NCI-H146 (cell line): ENCODE data around the gene ZBTB9.
"Not testable (repeated sequence)": the region's sequence is repeated elsewhere in the genome, so short reads cannot be mapped to it uniquely, and the experiment has no call there.

ENCODE experiments used
- DNase-seq: peaks from one replicate; lab custom pipeline; 2025; lab: John Stamatoyannopoulos, UW

ZBTB9 gene

DNA sequence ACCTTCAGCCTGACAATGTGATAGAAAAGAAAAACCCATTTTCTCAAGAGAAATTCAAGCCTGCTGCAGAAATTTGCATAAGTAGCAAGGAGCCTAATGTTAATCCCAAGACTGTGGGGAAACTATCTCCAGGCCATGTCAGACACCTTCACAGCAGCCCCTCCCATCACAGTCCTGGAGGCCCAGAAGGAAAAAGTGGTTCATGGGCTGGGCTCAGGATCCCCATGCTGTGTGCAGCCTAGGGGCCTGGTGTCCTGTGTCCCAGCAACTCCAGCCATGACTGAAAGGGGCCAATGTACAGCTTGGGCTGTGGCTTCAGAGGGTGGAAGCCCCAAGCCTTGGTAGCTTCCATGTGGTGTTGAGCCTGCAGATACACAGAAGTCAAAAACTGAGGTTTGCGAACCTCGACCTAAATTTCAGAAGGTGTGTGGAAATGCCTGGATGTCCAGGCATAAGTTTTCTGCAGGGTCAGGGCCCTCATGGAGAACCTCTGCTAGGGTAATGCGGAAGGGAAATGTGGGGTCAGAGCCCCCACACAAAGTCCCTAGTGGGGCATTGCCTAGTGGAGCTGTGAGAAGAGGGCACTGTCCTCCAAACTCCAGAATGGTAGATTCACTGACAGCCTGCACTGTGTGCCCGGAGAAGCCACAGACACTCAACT, 11.8 kb downstream of the ZBTB9 start:
- no peak for DNase-seq

GRCh38 chr6:33467091-33467490, 12.7 kb downstream of the ZBTB9 start:
- no peak for DNase-seq

GRCh38 chr6:33469661-33470060, 15.3 kb downstream of the ZBTB9 start:
- no peak for DNase-seq

GRCh38 chr6:33477864-33478263, 23.5 kb downstream of the ZBTB9 start:
- DNase-seq = no peak

DNA sequence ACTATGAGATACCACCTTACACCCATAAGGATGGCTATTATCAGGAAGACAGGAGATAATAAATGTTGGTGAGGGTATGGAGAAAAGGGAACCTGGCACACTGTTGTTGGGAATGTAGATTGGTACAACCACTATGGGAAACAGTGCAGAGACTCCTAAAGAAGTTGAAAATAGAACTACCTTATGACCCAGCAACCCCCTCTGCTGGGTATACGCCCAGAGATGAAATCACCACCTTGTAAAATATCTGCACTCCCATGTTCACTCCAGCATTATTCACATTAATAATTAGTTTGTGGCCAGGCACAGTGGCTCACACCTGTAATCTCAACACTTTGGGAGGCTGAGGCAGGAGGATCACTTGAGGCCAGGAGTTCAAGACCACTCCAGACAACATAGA, 26.8 kb downstream of the ZBTB9 start:
- DNase-seq = no peak

- not testable (repeated sequence) for DNase-seq
These were observed 28.2 kb downstream of the ZBTB9 start for GRCh38 chr6:33482620-33483019.

DNA sequence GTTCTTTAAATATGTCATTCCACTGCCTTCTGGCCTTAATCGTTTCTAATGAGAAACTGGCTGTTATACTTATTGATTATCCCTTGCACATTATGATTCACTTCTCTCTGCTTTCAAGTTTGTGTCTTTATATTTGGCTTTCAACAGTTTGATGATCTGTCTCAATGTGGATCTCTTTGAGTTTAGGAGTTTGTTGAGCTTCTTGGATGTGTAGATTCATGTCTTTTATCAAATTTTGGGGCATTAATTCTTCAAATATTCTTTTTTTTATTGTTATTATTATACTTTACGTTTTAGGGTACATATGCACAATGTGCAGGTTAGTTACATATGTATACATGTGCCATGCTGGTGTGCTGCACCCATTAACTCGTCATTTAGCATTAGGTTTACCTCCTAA, 29.3 kb downstream of the ZBTB9 start:
- no peak for DNase-seq

DNA sequence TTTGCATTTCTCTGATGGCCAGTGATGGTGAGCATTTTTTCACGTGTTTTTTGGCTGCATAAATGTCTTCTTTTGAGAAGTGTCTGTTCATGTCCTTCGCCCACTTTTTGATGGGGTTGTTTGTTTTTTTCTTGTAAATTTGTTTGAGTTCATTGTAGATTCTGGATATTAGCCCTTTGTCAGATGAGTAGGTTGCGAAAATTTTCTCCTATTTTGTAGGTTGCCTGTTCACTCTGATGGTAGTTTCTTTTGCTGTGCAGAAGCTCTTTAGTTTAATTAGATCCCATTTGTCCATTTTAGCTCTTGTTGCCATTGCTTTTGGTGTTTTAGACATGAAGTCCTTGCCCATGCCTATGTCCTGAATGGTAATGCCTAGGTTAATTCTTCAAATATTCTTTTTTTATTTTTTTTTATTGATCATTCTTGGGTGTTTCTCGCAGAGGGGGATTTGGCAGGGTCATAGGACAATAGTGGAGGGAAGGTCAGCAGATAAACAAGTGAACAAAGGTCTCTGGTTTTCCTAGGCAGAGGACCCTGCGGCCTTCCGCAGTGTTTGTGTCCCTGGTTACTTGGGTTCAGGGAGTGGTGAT, 30.4 kb downstream of the ZBTB9 start:
- not testable (repeated sequence) for DNase-seq

DNA sequence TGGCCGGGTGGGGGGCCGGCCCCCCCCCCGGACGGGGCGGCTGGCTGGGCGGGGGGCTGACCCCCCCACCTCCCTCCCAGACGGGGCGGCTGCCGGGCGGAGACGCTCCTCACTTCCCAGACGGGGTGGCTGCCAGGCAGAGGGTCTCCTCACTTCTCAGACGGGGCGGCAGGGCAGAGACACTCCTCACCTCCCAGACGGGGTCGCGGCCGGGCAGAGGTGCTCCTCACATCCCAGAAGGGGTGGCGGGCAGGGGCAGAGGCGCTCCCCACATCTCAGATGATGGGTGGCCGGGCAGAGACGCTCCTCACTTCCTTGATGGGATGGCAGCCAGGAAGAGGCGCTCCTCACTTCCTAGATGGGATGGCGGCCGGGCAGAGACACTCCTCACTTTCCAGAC, 31.3 kb downstream of the ZBTB9 start:
- not testable (repeated sequence) for DNase-seq

DNA sequence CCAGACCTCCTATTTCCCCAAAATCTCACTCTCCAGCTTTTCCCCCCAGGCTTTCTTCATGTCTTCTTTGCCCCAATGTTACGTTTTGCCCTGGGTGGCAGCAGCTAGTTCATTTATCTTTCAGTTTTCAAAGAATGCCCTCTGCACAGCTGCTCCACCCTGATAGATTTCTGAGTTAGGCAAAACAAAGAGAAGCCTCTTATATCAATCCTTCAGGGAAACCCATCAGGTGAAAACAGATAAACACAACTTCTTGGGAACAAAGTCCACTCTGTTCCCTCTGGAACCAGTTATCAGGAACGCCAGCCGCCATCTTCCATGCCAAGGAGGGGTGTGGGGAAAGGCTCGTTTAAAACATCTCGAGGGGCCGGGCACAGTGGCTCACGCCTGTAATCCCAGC, 34.0 kb downstream of the ZBTB9 start:
- no peak for DNase-seq

- DNase-seq = peak; percentile 54
These were observed 35.8 kb downstream of the ZBTB9 start for GRCh38 chr6:33490198-33490597.

DNA sequence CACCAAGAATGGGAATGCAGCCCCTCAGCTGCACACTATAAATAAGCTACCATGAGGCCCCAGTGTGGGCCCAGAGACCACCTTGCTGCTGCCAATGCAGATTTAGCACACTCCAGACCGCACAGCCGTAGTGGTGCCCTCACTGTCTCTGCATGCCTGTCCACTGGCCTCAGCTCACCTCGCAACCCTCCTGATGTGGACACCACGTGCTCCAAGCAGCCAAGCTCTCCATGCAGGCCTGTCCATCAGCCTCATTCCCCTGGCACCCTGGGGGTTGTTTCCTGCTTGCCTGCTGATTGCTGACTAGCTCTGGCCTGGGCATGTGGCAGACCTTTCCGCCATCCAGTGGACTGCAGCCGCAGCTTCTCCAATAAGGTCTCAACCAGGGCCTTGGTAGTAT, 36.2 kb downstream of the ZBTB9 start:
- DNase-seq = peak; percentile 67

DNA sequence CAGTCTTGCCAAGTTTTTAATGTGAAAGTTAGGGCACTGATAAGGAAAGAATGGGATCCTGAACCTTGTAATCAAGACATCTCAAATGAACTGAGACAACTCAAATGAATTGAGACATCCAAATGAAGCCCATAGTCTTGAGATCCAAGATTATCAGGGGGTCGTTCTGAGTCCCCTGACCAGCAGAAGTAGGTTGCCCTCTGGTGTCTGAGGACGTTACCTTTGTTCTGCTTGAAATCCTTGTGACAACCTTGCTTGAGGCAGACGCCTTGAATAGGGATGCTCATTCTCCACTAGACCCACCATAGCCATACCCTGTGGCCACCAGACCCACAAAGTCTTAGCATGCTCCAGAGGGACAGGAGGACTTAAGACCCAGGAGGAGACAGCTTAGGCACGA, 37.7 kb downstream of the ZBTB9 start:
- DNase-seq = no peak

DNA sequence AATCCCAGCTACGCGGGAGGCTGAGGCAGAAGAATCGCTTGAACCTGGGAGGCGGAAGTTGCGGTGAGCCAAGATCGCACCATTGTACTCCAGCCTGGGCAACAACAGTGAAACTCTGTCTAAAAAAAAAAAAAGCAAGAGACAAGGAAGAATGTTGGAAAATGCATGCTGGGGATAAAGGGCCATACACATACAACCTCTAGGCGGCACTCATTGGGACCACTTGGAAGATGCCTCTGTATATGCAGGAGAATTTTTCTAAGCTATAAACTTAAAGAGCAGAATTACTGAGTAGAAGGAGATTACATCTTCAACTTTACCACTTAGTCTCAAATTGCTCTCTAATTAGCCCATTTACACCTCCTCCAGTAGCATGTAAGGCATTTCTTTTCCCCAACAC, 42.8 kb downstream of the ZBTB9 start:
- peak; percentile 42 for DNase-seq

DNA sequence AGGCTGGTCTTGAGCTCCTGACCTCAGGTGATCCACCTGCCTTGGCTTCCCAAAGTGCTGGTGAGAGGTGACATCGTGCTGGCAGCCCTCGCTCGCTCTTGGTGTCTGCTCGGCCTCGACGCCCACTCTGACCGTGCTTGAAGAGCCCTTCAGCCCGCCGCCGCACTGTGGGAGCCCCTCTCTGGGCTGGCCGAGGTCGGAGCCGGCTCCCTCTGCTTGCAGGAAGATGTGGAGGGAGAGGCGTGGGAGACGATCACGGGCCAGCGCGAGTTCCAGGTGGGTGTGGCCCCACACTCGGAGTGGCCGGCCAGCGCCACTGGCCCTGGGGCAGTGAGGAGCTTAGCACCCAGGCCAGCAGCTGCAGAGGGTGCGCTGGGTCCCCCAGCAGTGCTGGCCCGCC, 48.1 kb downstream of the ZBTB9 start:
- no peak for DNase-seq

DNA sequence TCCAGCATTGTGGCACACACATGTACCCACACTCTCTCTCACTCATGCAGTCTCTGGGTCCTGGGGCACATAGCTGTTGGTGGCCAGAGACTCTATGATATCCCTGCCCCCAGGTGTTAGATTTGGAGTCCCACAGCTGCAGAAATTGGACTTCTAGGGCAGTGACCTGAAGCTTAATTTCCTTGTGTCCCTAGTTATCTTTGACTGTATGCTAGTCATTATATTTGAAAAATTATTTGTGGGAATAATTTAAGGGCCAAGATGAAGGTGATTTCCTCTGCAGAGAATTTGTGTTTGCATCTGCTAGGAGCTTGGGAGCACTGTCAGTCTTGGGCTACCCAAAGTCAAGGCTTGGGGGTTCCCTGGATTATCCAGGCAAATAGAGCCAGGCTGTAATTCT, 50.1 kb downstream of the ZBTB9 start:
- no peak for DNase-seq

DNA sequence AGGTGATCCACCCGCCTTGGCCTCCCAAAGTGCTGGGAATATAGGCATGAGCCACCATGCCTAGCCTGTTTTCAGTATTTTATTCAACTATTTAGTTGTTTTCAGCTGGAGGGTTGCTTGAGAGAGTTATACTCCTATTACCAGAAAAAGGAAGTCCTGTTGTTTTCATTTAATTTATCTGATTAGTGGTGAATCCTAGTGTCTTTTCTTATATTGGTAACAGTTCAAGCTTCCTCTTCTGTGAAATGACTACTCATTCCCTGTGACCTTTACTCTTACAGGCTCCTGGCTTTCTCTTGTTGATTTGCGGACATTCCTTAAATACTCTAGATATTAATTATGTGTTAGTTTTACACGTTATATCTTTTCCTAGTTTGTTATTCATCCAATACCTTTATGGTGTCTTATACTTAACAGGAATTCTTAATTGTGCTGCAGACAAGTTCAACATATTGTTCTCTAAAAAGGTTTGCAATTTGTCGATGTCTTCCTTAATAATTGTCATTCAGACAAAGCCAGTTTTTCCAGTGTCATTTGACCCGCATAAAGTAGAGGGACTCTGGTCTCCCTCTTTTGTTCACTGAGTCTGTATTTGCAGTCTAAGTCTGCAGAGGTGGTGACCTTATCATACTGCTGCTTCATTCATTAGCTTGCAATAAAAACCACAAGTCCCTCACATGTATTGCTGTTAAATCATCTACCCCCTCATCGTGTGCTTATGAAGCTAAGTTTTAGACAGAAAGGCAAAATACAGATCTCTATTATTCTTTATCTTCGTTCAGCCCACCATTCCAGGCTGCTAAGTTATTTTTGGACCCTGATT, 51.4 kb downstream of the ZBTB9 start:
- peak; percentile 17 for DNase-seq
